PC-3 (cell line): ENCODE results near the gene KRT8. TPM values are rescaled to one million over a fixed set of nuclear protein-coding genes. Genes with fewer than 3 reads are reported as not detected.

Experiments used
- ATAC-seq: fragments of 200-7000 bp; cut with Tn5 transposase; 2 replicates; pipeline ENCODE4 v1.9.1; 2020; ENCODE audit warnings: mild to moderate bottlenecking, moderate library complexity
- BruUV-seq: library from RNA; stranded (reverse); fragments of 400-500 nt; replicated peaks from 2 replicates; lab custom pipeline; 2021; lab: Mats Ljungman, UMichigan
- CTCF ChIA-PET: fragments of 300-600 bp; sonication (Branson Sonifier 250); formaldehyde crosslinking; loops from one replicate; lab custom pipeline; 2022; ENCODE audit warnings: antibody characterized with exemption; lab: Charles Lee
- POLR2A ChIA-PET: fragments of 300-600 bp; sonication (Branson Sonifier 250); formaldehyde crosslinking; loops from one replicate; lab custom pipeline; 2022; ENCODE audit warnings: antibody characterized with exemption; ENCODE audit not compliant: unreplicated experiment; lab: Charles Lee
- DNase-seq: peaks from one replicate; pipeline ENCODE4 v3.0.0-alpha.2; 2015
- H2AFZ ChIP-seq: fragments of 300-600 bp; sonication (generic); 2 replicates; pipeline ENCODE4 v1.6.0; 2016; ENCODE audit warnings: antibody characterized with exemption, low read length
- H3F3A ChIP-seq: fragments of 300-600 bp; sonication (generic); one replicate; pipeline ENCODE4 v1.6.0; 2017; ENCODE audit warnings: antibody characterized with exemption, low read length, control low read depth, mild to moderate bottlenecking; ENCODE audit not compliant: unreplicated experiment
- H3K27ac ChIP-seq: fragments of 300-600 bp; sonication (generic); 2 replicates; pipeline ENCODE4 v1.5.1; 2016; ENCODE audit warnings: mild to moderate bottlenecking, low read length
- H3K27me3 ChIP-seq: fragments of 300-600 bp; sonication (generic); 2 replicates; pipeline ENCODE4 v1.6.1; 2016; ENCODE audit warnings: low read length, mixed read lengths
- H3K36me3 ChIP-seq: fragments of 300-600 bp; sonication (generic); 2 replicates; pipeline ENCODE4 v1.6.1; 2016; ENCODE audit warnings: low read depth, mixed run types, low read length, mixed read lengths
- H3K4me1 ChIP-seq: fragments of 300-600 bp; sonication (generic); 2 replicates; pipeline ENCODE4 v1.5.1; 2016; ENCODE audit warnings: low read length; ENCODE audit not compliant: insufficient read depth
- H3K4me2 ChIP-seq: fragments of 300-600 bp; sonication (generic); 2 replicates; pipeline ENCODE4 v1.6.0; 2016; ENCODE audit warnings: low read length
- H3K4me3 ChIP-seq: fragments of 300-600 bp; sonication (generic); 2 replicates; pipeline ENCODE4 v1.5.1; 2016; ENCODE audit warnings: mild to moderate bottlenecking, low read length, mixed read lengths
- H3K79me2 ChIP-seq: fragments of 300-600 bp; sonication (generic); 2 replicates; pipeline ENCODE4 v1.6.1; 2017; ENCODE audit warnings: low read length, mixed read lengths
- H3K9ac ChIP-seq: fragments of 300-600 bp; sonication (generic); 2 replicates; pipeline ENCODE4 v1.6.0; 2016; ENCODE audit warnings: mild to moderate bottlenecking, low read length
- H3K9me2 ChIP-seq: fragments of 300-600 bp; sonication (generic); replicated peaks from 2 replicates; pipeline ENCODE4 v1.6.1; 2016; ENCODE audit warnings: mixed run types, low read length, mixed read lengths
- H3K9me3 ChIP-seq: fragments of 300-600 bp; sonication (generic); 2 replicates; pipeline ENCODE4 v1.6.1; 2016; ENCODE audit warnings: low read length, mixed read lengths
- H4K20me1 ChIP-seq: fragments of 300-600 bp; sonication (generic); 2 replicates; pipeline ENCODE4 v1.6.1; 2016; ENCODE audit warnings: low read length, mixed read lengths
- CTCF ChIP-seq: fragments of 300-600 bp; sonication (generic); conservative IDR thresholded peaks from 2 replicates; pipeline ENCODE4 v1.5.1; 2017; ENCODE audit warnings: antibody characterized with exemption, low read depth, mild to moderate bottlenecking, low read length
- EZH2 ChIP-seq: fragments of 300-600 bp; sonication (generic); IDR thresholded peaks from one replicate; pipeline ENCODE4 v1.6.1; 2017; ENCODE audit warnings: antibody characterized with exemption, mild to moderate bottlenecking, low read length; ENCODE audit not compliant: unreplicated experiment
- EZH2phosphoT487 ChIP-seq: fragments of 300-600 bp; sonication (generic); IDR thresholded peaks from 2 replicates; pipeline ENCODE4 v1.6.1; 2018; ENCODE audit warnings: mild to moderate bottlenecking, antibody characterized with exemption, low read length, borderline replicate concordance
- intact Hi-C: fragments of 100-400 bp; cut with micrococcal nuclease; formaldehyde crosslinking; loops from 2 replicates; pipeline ENCODE4 v1.9.0; 2023
- total RNA-seq: library from RNA; depleted of rRNA; stranded (reverse); fragments of >200 nt; gene quantifications from 2 replicates; pipeline ENCODE4 v1.2.3, GENCODE V29; 2014

KRT8 gene
- total RNA-seq, 1 experiment from 2014 or later: 719 TPM

DNA sequence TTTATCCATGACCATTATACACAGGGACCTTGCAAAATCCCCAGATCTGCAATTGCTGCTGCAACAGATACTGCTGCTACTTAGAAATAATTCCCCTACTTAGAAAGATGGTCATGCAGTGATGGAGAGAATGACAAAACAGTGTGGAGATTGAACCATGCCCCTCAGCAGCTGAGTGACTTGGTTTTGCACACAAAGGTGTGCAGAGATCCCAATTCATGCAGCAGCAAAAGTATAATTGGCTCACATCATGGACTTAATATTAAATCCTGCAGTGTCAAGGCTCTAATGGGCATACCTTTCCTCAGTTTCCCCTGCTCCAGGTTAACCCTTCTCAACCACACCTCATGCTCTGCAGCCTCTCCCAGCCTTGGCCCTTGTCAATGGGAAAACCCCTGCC, 53.1 kb downstream of the KRT8 start:
- no peak for DNase-seq
- Histone ChIP-seq H3K9me3 (no peaks in the 10 kb centered on the region), H3K79me2 (no peaks in the 10 kb centered on the region), H3F3A (no peaks in the 10 kb centered on the region), H3K27me3 (no peaks in the 10 kb centered on the region), H3K4me1 (peaks cover 15% of the 10 kb centered on the region), H3K9ac (no peak overlapping the region), H3K27ac (no peak overlapping the region), H2AFZ (no peak overlapping the region), H3K4me3 (no peak overlapping the region), H3K36me3 (no peaks in the 10 kb centered on the region), H4K20me1 (no peaks in the 10 kb centered on the region), H3K9me2 (no peaks in the 10 kb centered on the region), H3K4me2 (no peak overlapping the region)
- TF ChIP-seq EZH2phosphoT487 (no peak), CTCF (no peak), EZH2 (no peak)
- no peak for ATAC-seq
- intact Hi-C loops: no loop called here
- ChIA-PET CTCF (no interaction called here), POLR2A (no interaction called here)
- no TSS peak for BruUV-seq

DNA sequence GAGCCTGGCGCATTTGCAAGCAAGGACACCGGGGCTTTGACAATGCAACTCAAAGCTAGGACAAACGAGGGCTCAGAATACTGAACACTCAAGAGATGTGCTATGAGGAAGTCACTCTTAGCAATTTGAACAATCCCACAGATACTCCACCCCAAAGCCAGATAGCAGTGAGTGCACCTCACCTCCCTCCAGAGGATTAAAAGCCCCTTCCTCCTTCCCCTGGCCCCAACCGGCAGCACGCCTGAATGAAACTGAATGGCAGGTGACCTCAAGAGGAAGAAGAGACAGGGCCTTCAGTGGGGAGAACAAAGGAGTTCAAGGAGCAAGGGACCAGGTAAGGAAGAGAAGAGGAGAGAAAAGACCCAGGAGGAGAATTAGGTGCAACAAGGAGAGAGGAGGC, 54.2 kb downstream of the KRT8 start:
- ChIA-PET CTCF (no interaction called here), POLR2A (no interaction called here)
- BruUV-seq: no TSS peak

More for the DNA sequence above, 54.2 kb downstream of the KRT8 start:
- intact Hi-C loops: no loop called here
- Histone ChIP-seq H3K9ac (no peak overlapping the region), H2AFZ (no peak overlapping the region), H3K9me3 (no peaks in the 10 kb centered on the region), H4K20me1 (no peaks in the 10 kb centered on the region), H3K79me2 (no peaks in the 10 kb centered on the region), H3F3A (no peaks in the 10 kb centered on the region), H3K27ac (no peak overlapping the region), H3K4me3 (no peak overlapping the region), H3K27me3 (no peaks in the 10 kb centered on the region), H3K4me2 (no peak overlapping the region), H3K36me3 (no peaks in the 10 kb centered on the region), H3K9me2 (no peaks in the 10 kb centered on the region), H3K4me1 (peaks cover 15% of the 10 kb centered on the region)
- no peak for DNase-seq
- TF ChIP-seq EZH2phosphoT487 (no peak), CTCF (no peak), EZH2 (no peak)
- ATAC-seq: no peak
